PC-3 (cell line): ENCODE results near the gene FARP1. TPM values are rescaled to one million over a fixed set of nuclear protein-coding genes. Genes with fewer than 3 reads are reported as not detected.

ENCODE experiments used
- ATAC-seq: fragments of 200-7000 bp; cut with Tn5 transposase; 2 replicates; pipeline ENCODE4 v1.9.1; 2020; ENCODE audit warnings: mild to moderate bottlenecking, moderate library complexity
- BruUV-seq: library from RNA; stranded (reverse); fragments of 400-500 nt; replicated peaks from 2 replicates; lab custom pipeline; 2021; lab: Mats Ljungman, UMichigan
- CTCF ChIA-PET: fragments of 300-600 bp; sonication (Branson Sonifier 250); formaldehyde crosslinking; loops from one replicate; lab custom pipeline; 2022; ENCODE audit warnings: antibody characterized with exemption; lab: Charles Lee
- POLR2A ChIA-PET: fragments of 300-600 bp; sonication (Branson Sonifier 250); formaldehyde crosslinking; loops from one replicate; lab custom pipeline; 2022; ENCODE audit warnings: antibody characterized with exemption; ENCODE audit not compliant: unreplicated experiment; lab: Charles Lee
- DNase-seq: peaks from one replicate; pipeline ENCODE4 v3.0.0-alpha.2; 2015
- H2AFZ ChIP-seq: fragments of 300-600 bp; sonication (generic); 2 replicates; pipeline ENCODE4 v1.6.0; 2016; ENCODE audit warnings: antibody characterized with exemption, low read length
- H3F3A ChIP-seq: fragments of 300-600 bp; sonication (generic); one replicate; pipeline ENCODE4 v1.6.0; 2017; ENCODE audit warnings: antibody characterized with exemption, low read length, control low read depth, mild to moderate bottlenecking; ENCODE audit not compliant: unreplicated experiment
- H3K27ac ChIP-seq: fragments of 300-600 bp; sonication (generic); 2 replicates; pipeline ENCODE4 v1.5.1; 2016; ENCODE audit warnings: mild to moderate bottlenecking, low read length
- H3K27me3 ChIP-seq: fragments of 300-600 bp; sonication (generic); 2 replicates; pipeline ENCODE4 v1.6.1; 2016; ENCODE audit warnings: low read length, mixed read lengths
- H3K36me3 ChIP-seq: fragments of 300-600 bp; sonication (generic); 2 replicates; pipeline ENCODE4 v1.6.1; 2016; ENCODE audit warnings: low read depth, mixed run types, low read length, mixed read lengths
- H3K4me1 ChIP-seq: fragments of 300-600 bp; sonication (generic); 2 replicates; pipeline ENCODE4 v1.5.1; 2016; ENCODE audit warnings: low read length; ENCODE audit not compliant: insufficient read depth
- H3K4me2 ChIP-seq: fragments of 300-600 bp; sonication (generic); 2 replicates; pipeline ENCODE4 v1.6.0; 2016; ENCODE audit warnings: low read length
- H3K4me3 ChIP-seq: fragments of 300-600 bp; sonication (generic); 2 replicates; pipeline ENCODE4 v1.5.1; 2016; ENCODE audit warnings: mild to moderate bottlenecking, low read length, mixed read lengths
- H3K79me2 ChIP-seq: fragments of 300-600 bp; sonication (generic); 2 replicates; pipeline ENCODE4 v1.6.1; 2017; ENCODE audit warnings: low read length, mixed read lengths
- H3K9ac ChIP-seq: fragments of 300-600 bp; sonication (generic); 2 replicates; pipeline ENCODE4 v1.6.0; 2016; ENCODE audit warnings: mild to moderate bottlenecking, low read length
- H3K9me2 ChIP-seq: fragments of 300-600 bp; sonication (generic); replicated peaks from 2 replicates; pipeline ENCODE4 v1.6.1; 2016; ENCODE audit warnings: mixed run types, low read length, mixed read lengths
- H3K9me3 ChIP-seq: fragments of 300-600 bp; sonication (generic); 2 replicates; pipeline ENCODE4 v1.6.1; 2016; ENCODE audit warnings: low read length, mixed read lengths
- H4K20me1 ChIP-seq: fragments of 300-600 bp; sonication (generic); 2 replicates; pipeline ENCODE4 v1.6.1; 2016; ENCODE audit warnings: low read length, mixed read lengths
- CTCF ChIP-seq: fragments of 300-600 bp; sonication (generic); conservative IDR thresholded peaks from 2 replicates; pipeline ENCODE4 v1.5.1; 2017; ENCODE audit warnings: antibody characterized with exemption, low read depth, mild to moderate bottlenecking, low read length
- EZH2 ChIP-seq: fragments of 300-600 bp; sonication (generic); IDR thresholded peaks from one replicate; pipeline ENCODE4 v1.6.1; 2017; ENCODE audit warnings: antibody characterized with exemption, mild to moderate bottlenecking, low read length; ENCODE audit not compliant: unreplicated experiment
- EZH2phosphoT487 ChIP-seq: fragments of 300-600 bp; sonication (generic); IDR thresholded peaks from 2 replicates; pipeline ENCODE4 v1.6.1; 2018; ENCODE audit warnings: mild to moderate bottlenecking, antibody characterized with exemption, low read length, borderline replicate concordance
- intact Hi-C: fragments of 100-400 bp; cut with micrococcal nuclease; formaldehyde crosslinking; loops from 2 replicates; pipeline ENCODE4 v1.9.0; 2023
- total RNA-seq: library from RNA; depleted of rRNA; stranded (reverse); fragments of >200 nt; gene quantifications from 2 replicates; pipeline ENCODE4 v1.2.3, GENCODE V29; 2014

The FARP1 gene
- total RNA-seq, 1 experiment from 2014 or later = 18.2 TPM

- Histone ChIP-seq H3K4me2 (no peak overlapping the region), H3K27me3 (no peaks in the 10 kb centered on the region), H3K9me2 (no peaks in the 10 kb centered on the region), H2AFZ (no peak overlapping the region), H3K36me3 (no peaks in the 10 kb centered on the region), H3K4me3 (no peak overlapping the region), H3F3A (no peaks in the 10 kb centered on the region), H4K20me1 (no peaks in the 10 kb centered on the region), H3K9ac (no peak overlapping the region), H3K9me3 (no peaks in the 10 kb centered on the region), H3K79me2 (no peaks in the 10 kb centered on the region), H3K4me1 (no peaks in the 10 kb centered on the region), H3K27ac (no peak overlapping the region)
- intact Hi-C loops = no loop called here
- ChIA-PET CTCF (no interaction called here), POLR2A (no interaction called here)
- no TSS peak for BruUV-seq
- no peak for ATAC-seq
- TF ChIP-seq CTCF (no peak), EZH2phosphoT487 (no peak), EZH2 (no peak)
- no peak for DNase-seq
Observed at GRCh38 chr13:98327371-98328270, 184.7 kb downstream of the FARP1 start.

GRCh38 chr13:98328511-98328910, 185.6 kb downstream of the FARP1 start:
- no peaks in the 10 kb centered on the region for H3K9me3 ChIP-seq
- CTCF ChIA-PET = no interaction called here

More at GRCh38 chr13:98328511-98328910, 185.6 kb downstream of the FARP1 start:
- Histone ChIP-seq H3K36me3 (no peaks in the 10 kb centered on the region), H3K4me2 (no peak overlapping the region), H3K27ac (no peak overlapping the region), H3K9me2 (no peaks in the 10 kb centered on the region), H4K20me1 (no peaks in the 10 kb centered on the region), H3K79me2 (no peaks in the 10 kb centered on the region), H3K9ac (no peak overlapping the region), H3K27me3 (no peaks in the 10 kb centered on the region), H2AFZ (no peak overlapping the region), H3K4me3 (no peak overlapping the region), H3F3A (no peaks in the 10 kb centered on the region), H3K4me1 (no peaks in the 10 kb centered on the region)
- no peak for DNase-seq
- intact Hi-C loops = no loop called here
- no TSS peak for BruUV-seq
- TF ChIP-seq EZH2 = no peak
- no peak for TF ChIP-seq EZH2phosphoT487
- no peak for TF ChIP-seq CTCF
- POLR2A ChIA-PET = no interaction called here
- ATAC-seq = no peak
